Immature natural killer cell (primary cell): ENCODE measurements around the gene PVR. TPM values are rescaled to one million over a fixed set of nuclear protein-coding genes. Genes with fewer than 3 reads are reported as not detected.
A peak's percentile ranks its signal among the peaks of the same experiment; 100 is the strongest.

ENCODE experiments used
- DNase-seq, 3 donors: peaks; one replicate each; pipeline ENCODE4 v3.0.0; 2022; ENCODE audit warnings: mixed read lengths in 1 of 3
- H3K27ac Mint-ChIP-seq, 6 donors: one replicate each; pipeline ENCODE4 v1.8.0; 2020; ENCODE audit warnings: mixed read lengths in 6 of 6, mild to moderate bottlenecking in 5 of 6, inconsistent platforms in 4 of 6, moderate library complexity in 3 of 6
- H3K27me3 Mint-ChIP-seq, 3 donors: one replicate each; pipeline ENCODE4 v1.8.0; 2020 to 2021; ENCODE audit warnings: low read depth in 3 of 3, mild to moderate bottlenecking in 3 of 3, mixed read lengths in 3 of 3, moderate library complexity in 3 of 3, inconsistent platforms in 1 of 3
- H3K36me3 Mint-ChIP-seq, 3 donors: one replicate each; pipeline ENCODE4 v1.8.0; 2020; ENCODE audit warnings: mixed read lengths in 3 of 3, inconsistent platforms in 2 of 3, mild to moderate bottlenecking in 2 of 3
- H3K4me1 Mint-ChIP-seq, 2 donors: one replicate each; pipeline ENCODE4 v1.8.0; 2020; ENCODE audit warnings: inconsistent platforms in 2 of 2, mild to moderate bottlenecking in 2 of 2, mixed read lengths in 2 of 2, moderate library complexity in 1 of 2
- H3K4me3 Mint-ChIP-seq, 5 donors: one replicate each; pipeline ENCODE4 v1.8.0; 2020; ENCODE audit warnings: mild to moderate bottlenecking in 5 of 5, mixed read lengths in 5 of 5, inconsistent platforms in 3 of 5, moderate library complexity in 3 of 5
- H3K9me3 Mint-ChIP-seq, 6 donors: one replicate each; pipeline ENCODE4 v1.8.0; 2020; ENCODE audit warnings: mild to moderate bottlenecking in 6 of 6, mixed read lengths in 6 of 6, inconsistent platforms in 4 of 6, moderate library complexity in 3 of 6
- polyA plus RNA-seq, 3 donors: library from polyadenylated mRNA; unstranded; fragments of 300-500 nt; fragmentation: Illumina TruSeq; gene quantifications; one replicate each; pipeline ENCODE4 v1.2.3, GENCODE V29; 2021

The PVR gene
- polyA plus RNA-seq, 3 donors from 2014 or later: 0.87 to 7.3 (median 2.2) TPM

DNA sequence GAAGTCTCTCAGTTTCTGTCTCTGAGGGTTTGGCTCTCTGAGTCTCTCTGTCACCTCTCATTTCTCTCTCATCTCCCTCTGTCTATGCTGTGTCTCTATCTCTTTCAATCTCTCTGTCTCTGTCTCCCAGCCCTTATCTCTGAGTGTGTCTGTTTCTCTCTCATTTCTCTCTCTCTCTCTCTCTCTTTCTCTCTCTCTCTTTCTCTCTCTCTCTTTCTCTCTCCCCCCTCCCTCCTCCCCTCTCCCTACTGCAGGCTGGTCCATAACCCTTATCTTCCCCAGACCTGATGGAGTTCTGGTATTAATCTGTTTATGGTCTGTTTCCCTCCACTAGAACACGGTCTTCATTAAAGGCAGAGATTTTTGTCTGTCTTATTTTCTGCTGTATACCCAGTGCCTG is 1.3 kb upstream of the PVR start:
- Mint-ChIP-seq H3K27me3 (peaks cover 4 to 14% (median 5%) of the 10 kb centered on the region in 3 donors), H3K4me3 (peak overlapping the region in 3 of 5 donors; percentile 33 to 85 (median 82)), H3K36me3 (no peaks in the 10 kb centered on the region), H3K4me1 (peaks cover 4 to 11% of the 10 kb centered on the region in 2 donors), H3K27ac (no peak overlapping the region), H3K9me3 (no peaks in the 10 kb centered on the region)
- DNase-seq: no peak

DNA sequence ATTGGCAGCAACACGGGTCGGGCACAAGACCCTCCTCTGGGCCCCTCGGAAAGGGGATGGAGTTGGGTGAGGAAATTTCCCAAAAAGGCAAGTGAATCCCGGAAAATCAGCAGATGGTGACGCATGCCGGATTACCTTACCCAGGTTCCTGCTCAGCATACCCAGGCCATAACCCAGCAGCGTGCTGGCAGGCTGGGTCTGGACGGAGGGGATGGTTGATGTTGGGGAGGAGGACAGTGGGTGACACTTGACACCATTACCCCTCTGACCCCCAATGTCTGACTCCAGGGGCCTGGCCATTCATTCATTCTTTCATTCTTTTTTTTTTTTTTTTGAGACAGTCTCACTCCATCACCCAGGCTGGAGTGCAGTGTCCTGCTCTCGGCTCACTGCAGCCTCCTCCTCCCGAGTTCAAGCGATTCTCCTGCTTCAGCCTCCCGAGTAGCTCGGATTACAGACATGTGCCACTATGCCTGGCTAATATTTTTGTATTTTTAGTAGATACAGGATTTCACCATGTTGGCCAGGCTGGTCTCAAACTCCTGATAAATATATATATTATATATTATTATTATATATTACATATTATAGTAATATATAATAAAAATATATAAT is 799 bp downstream of the PVR start:
- no peaks in the 10 kb centered on the region for H3K9me3 Mint-ChIP-seq
- DNase-seq: no peak
- peaks cover 4 to 11% of the 10 kb centered on the region in 2 donors for H3K4me1 Mint-ChIP-seq
- peaks cover 4 to 14% (median 4%) of the 10 kb centered on the region in 3 donors for H3K27me3 Mint-ChIP-seq
- no peaks in the 10 kb centered on the region for H3K36me3 Mint-ChIP-seq
- H3K4me3 Mint-ChIP-seq: peak overlapping the region; percentile 77 to 85 (median 83)
- peak overlapping the region in 1 of 6 donors; percentile 50 for H3K27ac Mint-ChIP-seq

DNA sequence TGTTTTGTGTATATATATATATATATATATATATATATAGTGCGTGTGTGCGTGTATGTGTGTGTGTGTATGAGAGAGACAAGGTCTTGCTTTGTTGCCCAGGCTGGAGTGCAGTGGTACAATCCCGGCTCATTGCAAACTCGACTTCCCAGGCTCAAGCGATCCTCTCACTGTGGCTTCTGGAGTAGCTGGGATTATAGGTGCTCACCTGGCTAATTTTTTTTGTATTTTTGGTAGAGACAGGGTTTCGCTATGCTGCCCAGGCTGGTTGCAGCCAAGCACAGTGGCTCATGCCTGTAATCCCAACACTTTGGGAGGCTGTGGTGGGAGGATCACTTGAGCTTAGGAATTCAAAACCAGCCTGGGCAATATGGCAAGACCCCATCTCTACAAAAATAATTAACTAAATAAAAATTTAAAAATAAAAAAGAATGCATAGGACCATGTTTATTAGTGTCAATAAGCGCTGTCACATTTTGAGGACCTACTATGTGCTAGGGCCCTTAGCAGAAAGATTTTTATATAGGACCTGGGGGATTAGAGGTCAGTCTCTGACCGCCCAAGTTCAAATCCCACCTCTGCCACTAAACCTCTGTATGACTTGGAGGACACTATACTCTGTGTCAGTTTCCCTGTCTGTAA is 1.8 kb downstream of the PVR start:
- Mint-ChIP-seq H3K9me3 (no peaks in the 10 kb centered on the region), H3K36me3 (peaks cover 0 to 4% (median 0%) of the 10 kb centered on the region in 3 donors), H3K4me3 (peak overlapping the region in 1 of 5 donors; percentile 44), H3K27me3 (peaks cover 2 to 8% (median 4%) of the 10 kb centered on the region in 3 donors), H3K27ac (no peak overlapping the region), H3K4me1 (peaks cover 4 to 14% of the 10 kb centered on the region in 2 donors)
- no peak for DNase-seq

DNA sequence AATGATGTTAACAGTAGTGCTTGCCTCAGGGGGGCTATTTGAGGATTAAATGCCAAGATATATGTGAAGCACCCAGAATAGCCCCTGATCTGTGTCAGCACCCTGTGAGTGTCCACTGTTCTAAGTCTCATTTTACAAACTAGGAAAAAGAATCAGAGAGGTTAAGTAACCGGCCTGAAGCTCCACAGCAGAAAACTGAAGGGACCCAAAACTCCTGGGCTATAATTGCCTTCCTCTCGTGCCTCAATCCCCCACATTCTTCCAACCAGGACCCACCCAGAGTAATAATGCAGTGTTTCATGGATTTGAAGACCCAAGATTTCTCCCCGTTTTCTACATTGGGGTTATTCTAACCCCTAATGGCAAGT is 2.3 kb downstream of the PVR start:
- Mint-ChIP-seq H3K4me1 (peaks cover 4 to 14% of the 10 kb centered on the region in 2 donors), H3K27me3 (peaks cover 2 to 8% (median 4%) of the 10 kb centered on the region in 3 donors), H3K9me3 (no peaks in the 10 kb centered on the region), H3K27ac (no peak overlapping the region), H3K4me3 (no peak overlapping the region), H3K36me3 (peaks cover 0 to 4% (median under 1%) of the 10 kb centered on the region in 3 donors)
- no peak for DNase-seq

DNA sequence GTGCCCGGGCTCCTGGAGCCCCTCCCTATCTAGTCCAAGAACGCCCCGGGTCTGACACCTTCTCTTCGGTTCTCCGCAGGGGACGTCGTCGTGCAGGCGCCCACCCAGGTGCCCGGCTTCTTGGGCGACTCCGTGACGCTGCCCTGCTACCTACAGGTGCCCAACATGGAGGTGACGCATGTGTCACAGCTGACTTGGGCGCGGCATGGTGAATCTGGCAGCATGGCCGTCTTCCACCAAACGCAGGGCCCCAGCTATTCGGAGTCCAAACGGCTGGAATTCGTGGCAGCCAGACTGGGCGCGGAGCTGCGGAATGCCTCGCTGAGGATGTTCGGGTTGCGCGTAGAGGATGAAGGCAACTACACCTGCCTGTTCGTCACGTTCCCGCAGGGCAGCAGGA is 3.4 kb downstream of the PVR start:
- H3K4me1 Mint-ChIP-seq: peaks cover 4 to 14% of the 10 kb centered on the region in 2 donors
- DNase-seq: no peak
- peaks cover 1 to 6% (median 2%) of the 10 kb centered on the region in 3 donors for H3K27me3 Mint-ChIP-seq

DNA sequence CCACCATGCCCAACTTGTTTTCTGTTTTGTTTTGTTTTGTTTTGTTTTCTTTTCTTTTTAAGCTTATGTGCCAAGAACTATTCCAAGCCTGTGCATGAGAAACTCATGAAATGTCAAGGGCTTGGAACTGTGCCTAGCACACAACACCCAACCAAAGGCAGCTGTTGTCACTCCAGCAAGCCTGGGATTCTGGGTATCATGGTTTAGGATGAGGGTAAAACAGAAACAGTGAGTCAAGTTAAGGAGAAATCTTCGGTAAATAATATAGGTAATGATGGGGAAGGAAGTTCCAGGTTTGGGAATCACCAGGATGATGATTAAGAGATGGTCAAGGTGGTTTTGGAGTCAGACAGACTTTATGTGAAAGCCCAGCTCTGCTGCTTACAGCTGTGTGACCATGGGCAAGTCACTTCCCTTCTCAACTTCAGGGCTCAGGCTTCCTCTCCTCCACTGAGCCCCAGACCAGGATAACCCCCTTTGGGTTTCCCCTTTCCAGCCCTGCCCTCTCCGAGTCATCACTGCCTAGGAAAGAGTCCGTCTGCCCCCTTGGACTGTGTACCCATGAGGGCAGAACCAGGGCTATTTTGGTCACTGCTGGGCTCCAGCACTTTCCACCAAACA is 5.0 kb downstream of the PVR start:
- no peaks in the 10 kb centered on the region for H3K9me3 Mint-ChIP-seq
- no peak overlapping the region for H3K4me3 Mint-ChIP-seq
- H3K4me1 Mint-ChIP-seq: peaks cover 0 to 9% of the 10 kb centered on the region in 2 donors
- peak overlapping the region in 2 of 6 donors; percentile 14 to 37 for H3K27ac Mint-ChIP-seq
- peaks cover 0 to 6% (median 1%) of the 10 kb centered on the region in 3 donors for H3K27me3 Mint-ChIP-seq
- H3K36me3 Mint-ChIP-seq: peaks cover 0 to 18% (median 4%) of the 10 kb centered on the region in 3 donors
- no peak for DNase-seq

More for the DNA sequence above, 3.4 kb downstream of the PVR start:
- Mint-ChIP-seq H3K4me3 (no peak overlapping the region), H3K9me3 (no peaks in the 10 kb centered on the region), H3K27ac (no peak overlapping the region), H3K36me3 (peaks cover 0 to 7% (median 4%) of the 10 kb centered on the region in 3 donors)

DNA sequence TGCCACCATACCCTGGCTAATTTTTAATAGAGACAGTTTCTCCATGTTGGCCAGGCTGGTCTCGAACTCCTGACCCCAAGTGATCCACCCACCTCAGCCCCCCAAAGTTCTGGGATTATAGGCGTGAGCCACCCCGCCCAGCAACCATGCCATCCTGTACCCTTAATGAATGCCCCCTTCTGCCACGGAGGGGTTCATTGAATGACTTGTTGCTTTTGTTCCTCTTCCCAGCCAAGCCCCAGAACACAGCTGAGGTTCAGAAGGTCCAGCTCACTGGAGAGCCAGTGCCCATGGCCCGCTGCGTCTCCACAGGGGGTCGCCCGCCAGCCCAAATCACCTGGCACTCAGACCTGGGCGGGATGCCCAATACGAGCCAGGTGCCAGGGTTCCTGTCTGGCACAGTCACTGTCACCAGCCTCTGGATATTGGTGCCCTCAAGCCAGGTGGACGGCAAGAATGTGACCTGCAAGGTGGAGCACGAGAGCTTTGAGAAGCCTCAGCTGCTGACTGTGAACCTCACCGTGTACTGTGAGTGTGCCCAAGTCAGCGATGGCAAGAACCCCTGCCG is 6.0 kb downstream of the PVR start:
- H3K9me3 Mint-ChIP-seq: no peaks in the 10 kb centered on the region
- peaks cover 0 to 6% (median 1%) of the 10 kb centered on the region in 3 donors for H3K27me3 Mint-ChIP-seq
- DNase-seq: no peak
- H3K27ac Mint-ChIP-seq: no peak overlapping the region
- H3K36me3 Mint-ChIP-seq: peaks cover 0 to 21% (median 7%) of the 10 kb centered on the region in 3 donors
- no peak overlapping the region for H3K4me3 Mint-ChIP-seq
- peaks cover 4 to 11% of the 10 kb centered on the region in 2 donors for H3K4me1 Mint-ChIP-seq

DNA sequence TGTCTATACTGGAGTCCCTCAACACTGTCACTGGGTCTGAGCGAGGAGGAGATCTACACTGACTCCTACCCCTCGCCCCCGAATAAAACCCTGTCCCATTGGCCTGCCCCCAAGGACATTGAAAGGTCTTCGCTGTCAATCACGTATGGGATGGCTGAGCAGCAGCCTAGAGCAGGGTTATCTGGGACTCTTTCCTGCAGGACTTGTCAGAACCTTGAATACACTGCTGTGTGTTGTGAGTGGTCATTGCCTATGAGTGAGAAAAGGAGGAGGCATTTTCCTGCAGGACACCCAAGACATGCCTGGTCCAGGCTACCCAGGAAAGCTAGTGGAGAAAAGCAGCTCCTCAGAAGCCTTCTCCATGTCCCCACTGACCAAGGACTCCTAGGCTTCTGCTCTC is 9.6 kb downstream of the PVR start:
- peaks cover 12 to 15% of the 10 kb centered on the region in 2 donors for H3K4me1 Mint-ChIP-seq
- peak overlapping the region in 1 of 6 donors; percentile 17 for H3K27ac Mint-ChIP-seq
- H3K4me3 Mint-ChIP-seq: no peak overlapping the region
- peaks cover 0 to 2% (median 1%) of the 10 kb centered on the region in 3 donors for H3K27me3 Mint-ChIP-seq
- no peak for DNase-seq
- H3K36me3 Mint-ChIP-seq: peaks cover 0 to 34% (median 8%) of the 10 kb centered on the region in 3 donors
- no peaks in the 10 kb centered on the region for H3K9me3 Mint-ChIP-seq

DNA sequence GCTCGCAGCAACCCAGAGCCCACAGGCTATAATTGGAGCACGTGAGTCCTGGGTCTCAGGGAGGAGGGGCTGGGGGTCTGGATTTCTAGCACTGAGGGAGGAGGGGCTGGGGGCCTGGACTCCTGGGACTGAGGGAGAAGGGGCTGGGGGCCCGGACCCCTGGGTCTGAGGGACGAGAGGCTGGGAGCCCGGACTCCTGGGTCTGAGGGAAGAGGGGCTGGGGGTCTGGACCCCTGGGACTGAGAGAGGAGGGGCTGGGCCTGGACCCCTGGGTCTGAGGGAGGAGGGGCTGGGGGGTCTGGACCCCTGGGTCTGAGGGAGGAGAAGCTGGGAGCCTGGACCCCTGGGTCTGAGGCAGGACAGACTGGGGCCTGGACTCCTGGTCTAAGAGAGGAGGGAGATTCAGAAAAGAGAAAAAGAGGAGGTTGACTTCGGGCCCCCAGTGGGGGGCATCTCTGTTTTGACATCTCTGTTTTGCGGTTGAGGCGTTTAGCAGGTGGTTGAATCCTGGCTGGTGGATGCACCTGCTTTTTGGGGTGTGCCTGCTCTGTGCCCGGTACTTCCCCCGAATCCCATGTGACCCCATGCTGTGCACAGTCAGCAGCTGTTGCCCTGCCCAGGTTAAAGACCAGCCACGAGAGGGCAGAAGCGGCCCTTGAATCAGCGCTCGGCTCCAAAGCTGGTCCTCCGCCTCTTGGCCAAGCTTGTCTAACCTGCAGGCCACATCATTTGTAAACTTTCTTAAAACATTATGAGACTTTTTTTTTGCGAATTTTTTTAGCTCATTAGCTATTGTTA is 10.5 kb downstream of the PVR start:
- H3K27ac Mint-ChIP-seq: no peak overlapping the region
- H3K4me3 Mint-ChIP-seq: no peak overlapping the region
- DNase-seq: peak; percentile 32 to 38 (median 32)
- no peaks in the 10 kb centered on the region for H3K9me3 Mint-ChIP-seq
- peaks cover 0 to 2% (median 0%) of the 10 kb centered on the region in 3 donors for H3K27me3 Mint-ChIP-seq
- H3K36me3 Mint-ChIP-seq: peaks cover 0 to 34% (median 8%) of the 10 kb centered on the region in 3 donors
- H3K4me1 Mint-ChIP-seq: peaks cover 12 to 15% of the 10 kb centered on the region in 2 donors

DNA sequence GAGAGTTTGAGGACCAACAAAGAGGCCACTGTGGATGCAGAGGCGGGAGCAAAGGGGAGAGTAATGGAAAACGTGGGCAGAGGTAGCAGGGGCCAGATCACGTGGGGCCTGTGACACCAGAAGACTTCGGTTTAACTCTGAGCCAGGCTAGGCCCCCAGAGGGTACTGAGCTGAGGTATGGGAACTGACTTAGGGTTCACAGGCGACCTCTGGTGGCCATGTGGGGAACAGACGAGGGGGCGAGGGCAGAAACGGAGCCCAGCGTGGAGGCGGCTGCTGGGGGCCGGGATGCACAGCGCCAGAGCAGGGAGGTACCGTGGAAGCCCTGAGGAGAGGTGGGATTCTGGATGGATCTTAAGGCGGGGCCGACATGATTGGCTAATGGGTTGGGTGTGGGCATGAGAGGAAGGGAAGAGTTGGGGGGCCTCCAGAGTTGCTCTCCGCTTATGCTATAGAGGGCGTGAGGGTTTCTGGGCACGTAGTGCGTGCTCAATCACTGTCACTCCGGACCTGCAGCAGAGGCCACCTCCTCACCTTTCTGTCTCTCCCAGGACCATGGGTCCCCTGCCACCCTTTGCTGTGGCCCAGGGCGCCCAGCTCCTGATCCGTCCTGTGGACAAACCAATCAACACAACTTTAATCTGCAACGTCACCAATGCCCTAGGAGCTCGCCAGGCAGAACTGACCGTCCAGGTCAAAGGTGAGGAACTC is 13.7 kb downstream of the PVR start:
- peaks cover 0 to 2% (median 0%) of the 10 kb centered on the region in 3 donors for H3K27me3 Mint-ChIP-seq
- peaks cover 0 to 26% (median 5%) of the 10 kb centered on the region in 3 donors for H3K36me3 Mint-ChIP-seq
- no peaks in the 10 kb centered on the region for H3K9me3 Mint-ChIP-seq
- H3K4me3 Mint-ChIP-seq: no peak overlapping the region
- H3K27ac Mint-ChIP-seq: no peak overlapping the region
- DNase-seq: peak; percentile 51 to 56 (median 53)
- H3K4me1 Mint-ChIP-seq: peaks cover 12% of the 10 kb centered on the region in 2 donors

DNA sequence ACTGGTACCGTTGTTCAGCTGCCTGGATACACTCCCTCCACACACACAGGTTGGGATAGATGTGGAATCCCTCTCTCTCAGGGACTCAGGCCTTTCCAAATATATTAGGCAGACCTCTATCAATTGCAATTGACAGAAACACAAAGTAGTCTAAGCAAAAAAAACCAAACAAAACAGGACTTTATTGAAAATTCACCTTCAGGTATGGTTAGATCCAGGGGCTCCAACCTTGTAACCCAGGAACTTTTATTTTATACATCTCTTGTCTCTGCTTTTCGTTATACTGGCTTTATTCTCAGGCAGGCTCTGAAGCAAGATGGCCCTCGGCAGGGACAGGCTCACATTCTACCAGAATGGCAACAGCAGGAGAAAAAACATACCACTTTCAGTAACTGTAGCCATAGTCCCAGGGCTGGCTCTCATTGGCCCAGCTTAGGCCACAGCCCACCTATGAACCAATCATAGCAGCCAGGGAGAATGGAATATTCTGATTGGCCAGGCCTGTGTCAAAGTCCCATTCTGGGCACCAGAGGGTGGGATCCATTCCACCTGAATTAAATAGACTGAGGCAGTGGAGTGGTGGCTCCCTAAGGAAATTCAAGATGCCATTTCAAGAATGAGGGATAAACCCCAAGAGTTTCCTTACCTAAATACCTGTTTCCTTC is 14.5 kb downstream of the PVR start:
- H3K36me3 Mint-ChIP-seq: peaks cover 0 to 23% (median 5%) of the 10 kb centered on the region in 3 donors
- no peaks in the 10 kb centered on the region for H3K9me3 Mint-ChIP-seq
- no peak overlapping the region for H3K27ac Mint-ChIP-seq
- peaks cover 0 to 2% (median 1%) of the 10 kb centered on the region in 3 donors for H3K27me3 Mint-ChIP-seq
- no peak overlapping the region for H3K4me3 Mint-ChIP-seq
- H3K4me1 Mint-ChIP-seq: peaks cover 12% of the 10 kb centered on the region in 2 donors
- no peak for DNase-seq

DNA sequence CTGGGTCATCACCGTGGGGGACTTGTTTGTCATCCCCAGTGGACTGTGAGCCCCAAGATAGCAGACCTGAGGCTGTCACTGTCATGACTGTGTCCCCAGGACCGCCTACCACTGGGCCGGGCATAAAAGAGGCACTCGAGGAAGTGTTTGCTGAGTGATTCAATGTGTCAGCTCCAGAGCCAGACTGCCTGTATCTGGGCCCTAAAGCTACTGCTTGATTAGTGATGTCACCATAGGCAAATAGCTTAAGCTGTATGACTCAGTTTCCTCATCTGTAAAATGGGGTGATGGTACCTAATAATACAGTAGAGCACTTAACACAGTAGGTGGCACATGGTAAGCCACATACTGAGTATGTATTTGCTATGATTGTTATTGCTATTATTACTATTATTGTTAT is 16.4 kb downstream of the PVR start:
- H3K4me3 Mint-ChIP-seq: no peak overlapping the region
- H3K27me3 Mint-ChIP-seq: peaks cover 0 to 2% (median 1%) of the 10 kb centered on the region in 3 donors
- peaks cover 0 to 14% (median 0%) of the 10 kb centered on the region in 3 donors for H3K36me3 Mint-ChIP-seq
- H3K4me1 Mint-ChIP-seq: peaks cover 5 to 6% of the 10 kb centered on the region in 2 donors
- no peak for DNase-seq
- H3K27ac Mint-ChIP-seq: no peak overlapping the region
- H3K9me3 Mint-ChIP-seq: no peaks in the 10 kb centered on the region
